ENCODE measurements around the gene CASP14. TPM values are rescaled to one million over a fixed set of nuclear protein-coding genes. Genes with fewer than 3 reads are reported as not detected.

CASP14 gene
- total and polyA plus RNA-seq, 9 of the 15 experiments (the other 6 are each of a cell fraction or from before 2014, with no cell fraction given): not detected

GRCh38 chr19:15021286-15022007, 27.8 kb upstream of the CASP14 start (continued):
- TF ChIP-seq KLF13 (tag; IDR thresholded peaks at IDR 0.05; ENCODE audit: borderline replicate concordance, low read depth) (no peak), FOXA1 (IDR thresholded peaks at IDR 0.05; ENCODE audit: borderline replicate concordance) (no peak), ESRRB (CRISPR knock-in tag; IDR thresholded peaks at IDR 0.05; ENCODE audit: borderline replicate concordance) (no peak), ZMIZ1 (IDR thresholded peaks at IDR 0.05; ENCODE audit: low read depth in 2 of 2, low read length in 2 of 2) (no peak), BRD9 (IDR thresholded peaks at IDR 0.05; ENCODE audit: low read depth, partially characterized antibody) (no peak), NONO (IDR thresholded peaks at IDR 0.05; ENCODE audit: low read depth in 2 of 2, low read length in 1 of 2) (no peak), CREM (IDR thresholded peaks at IDR 0.05; ENCODE audit: low read depth) (no peak), RNF2 (IDR thresholded peaks at IDR 0.05) (no peak), TSC22D4 (tag; IDR thresholded peaks at IDR 0.05) (no peak), COPS2 (conservative IDR thresholded peaks at IDR 0.05) (no peak), NFIX (CRISPR knock-in tag; IDR thresholded peaks at IDR 0.05; ENCODE audit: low read depth) (no peak), TCFL5 (CRISPR knock-in tag; conservative IDR thresholded peaks at IDR 0.05) (no peak)
- TF ChIP-seq, protein P1, sequence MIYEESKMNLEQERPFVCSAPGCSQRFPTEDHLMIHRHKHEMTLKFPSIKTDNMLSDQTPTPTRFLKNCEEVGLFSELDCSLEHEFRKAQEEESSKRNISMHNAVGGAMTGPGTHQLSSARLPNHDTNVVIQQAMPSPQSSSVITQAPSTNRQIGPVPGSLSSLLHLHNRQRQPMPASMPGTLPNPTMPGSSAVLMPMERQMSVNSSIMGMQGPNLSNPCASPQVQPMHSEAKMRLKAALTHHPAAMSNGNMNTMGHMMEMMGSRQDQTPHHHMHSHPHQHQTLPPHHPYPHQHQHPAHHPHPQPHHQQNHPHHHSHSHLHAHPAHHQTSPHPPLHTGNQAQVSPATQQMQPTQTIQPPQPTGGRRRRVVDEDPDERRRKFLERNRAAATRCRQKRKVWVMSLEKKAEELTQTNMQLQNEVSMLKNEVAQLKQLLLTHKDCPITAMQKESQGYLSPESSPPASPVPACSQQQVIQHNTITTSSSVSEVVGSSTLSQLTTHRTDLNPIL (CRISPR knock-in tag; IDR thresholded peaks at IDR 0.05): no peak

Data from K562 (cell line).